ENCODE measurements around the gene GARRE1.
"Not testable (repeated sequence)": the region's sequence is repeated elsewhere in the genome, so short reads cannot be mapped to it uniquely, and the experiment has no call there.

The GARRE1 gene

GRCh38 chr19:34254046-34254697, at the start of gene GARRE1:
GARRE1 (plus strand) TSS chr19:34254554; CDS start chr19:34300474, 45,920 bp downstream.
- DNase-seq = no peak

GRCh38 chr19:34205324-34205723, 49.0 kb upstream of the GARRE1 start:
- DNase-seq = not testable (repeated sequence)

- no peak for DNase-seq
These were observed 46.0 kb upstream of the GARRE1 start for GRCh38 chr19:34208291-34208884.

- DNase-seq = no peak
These were observed 44.6 kb upstream of the GARRE1 start for GRCh38 chr19:34209726-34210125.

GRCh38 chr19:34213283-34213682, 41.1 kb upstream of the GARRE1 start:
- no peak for DNase-seq

- no peak for DNase-seq
These were observed 40.3 kb upstream of the GARRE1 start for GRCh38 chr19:34214040-34214439.

GRCh38 chr19:34215006-34215665, 39.2 kb upstream of the GARRE1 start:
- DNase-seq = no peak

GRCh38 chr19:34215666-34216038, 38.7 kb upstream of the GARRE1 start:
- no peak for DNase-seq

- not testable (repeated sequence) for DNase-seq
These were observed 37.6 kb upstream of the GARRE1 start for GRCh38 chr19:34216745-34217219.

- peak; percentile 87 for DNase-seq
These were observed 36.2 kb upstream of the GARRE1 start for GRCh38 chr19:34217952-34218817.

- no peak for DNase-seq
These were observed 35.6 kb upstream of the GARRE1 start for GRCh38 chr19:34218818-34219164.

- peak; percentile 29 for DNase-seq
These were observed 33.8 kb upstream of the GARRE1 start for GRCh38 chr19:34220472-34221063.

GRCh38 chr19:34222386-34222785, 32.0 kb upstream of the GARRE1 start:
- DNase-seq = no peak

GRCh38 chr19:34224996-34225658, 29.2 kb upstream of the GARRE1 start:
- no peak for DNase-seq

GRCh38 chr19:34225659-34226015, 28.7 kb upstream of the GARRE1 start:
- no peak for DNase-seq

GRCh38 chr19:34226036-34226435, 28.3 kb upstream of the GARRE1 start:
- DNase-seq = no peak

- DNase-seq = no peak
These were observed 26.0 kb upstream of the GARRE1 start for GRCh38 chr19:34228347-34228746.

GRCh38 chr19:34228762-34229161, 25.6 kb upstream of the GARRE1 start:
- DNase-seq = no peak

GRCh38 chr19:34229721-34230120, 24.6 kb upstream of the GARRE1 start:
- DNase-seq = no peak

- no peak for DNase-seq
These were observed 23.5 kb upstream of the GARRE1 start for GRCh38 chr19:34230820-34231219.

GRCh38 chr19:34231439-34231838, 22.9 kb upstream of the GARRE1 start:
- no peak for DNase-seq
